ENCODE results near the gene TIAL1.

- TF ChIP-seq CTCF (IDR thresholded peaks at IDR 0.05) (no peak), POLR2A (IDR thresholded peaks at IDR 0.05) (no peak)
Observed at GRCh38 chr10:119634219-119634544, 37.4 kb upstream of the TIAL1 start.

Data from breast epithelium (tissue), 3 donors.